SK-N-SH treated with all-trans-retinoic acid at 6 μM for 48 hours (cell line): ENCODE data around the gene CLDND2.

Experiments
- ATAC-seq: fragments of 200-7000 bp; cut with Tn5 transposase; 3 replicates; pipeline ENCODE4 v1.9.1; 2020; ENCODE audit warnings: mild to moderate bottlenecking, moderate library complexity
- ARNTL ChIP-seq: fragments of 450-650 bp; formaldehyde crosslinking; IDR thresholded peaks from 2 replicates; pipeline ENCODE4 v1.5.0; 2020; ENCODE audit warnings: low read depth, mild to moderate bottlenecking, moderate library complexity, borderline replicate concordance
- BACH2 ChIP-seq: fragments of 250-450 bp; sonication (Bioruptor Pico); IDR thresholded peaks from 2 replicates; pipeline ENCODE4 v1.9.0; 2021; ENCODE audit warnings: mild to moderate bottlenecking, borderline replicate concordance
- CSDC2 ChIP-seq: fragments of 250-450 bp; sonication (Bioruptor Pico); IDR thresholded peaks from 2 replicates; pipeline ENCODE4 v1.5.0; 2020; ENCODE audit warnings: mild to moderate bottlenecking, moderate library complexity
- ESRRG ChIP-seq: fragments of 250-450 bp; sonication (Bioruptor Pico); IDR thresholded peaks from 2 replicates; pipeline ENCODE4 v1.6.1; 2021; ENCODE audit warnings: mild to moderate bottlenecking
- GLIS3 ChIP-seq: fragments of 250-450 bp; sonication (Bioruptor Pico); IDR thresholded peaks from 2 replicates; pipeline ENCODE4 v1.5.0; 2020; ENCODE audit warnings: mild to moderate bottlenecking, moderate library complexity
- ISL1 ChIP-seq: fragments of 250-450 bp; sonication (Bioruptor Pico); IDR thresholded peaks from 2 replicates; pipeline ENCODE4 v2.1.2; 2022; ENCODE audit warnings: mild to moderate bottlenecking, moderate library complexity
- OSR1 ChIP-seq: fragments of 250-450 bp; sonication (Bioruptor Pico); IDR thresholded peaks from 2 replicates; pipeline ENCODE4 v1.8.0; 2022; ENCODE audit warnings: moderate library complexity, mild to moderate bottlenecking, inconsistent platforms
- PPARA ChIP-seq: fragments of 250-450 bp; sonication (Bioruptor Pico); IDR thresholded peaks from 2 replicates; pipeline ENCODE4 v1.5.0; 2020; ENCODE audit warnings: mild to moderate bottlenecking, borderline replicate concordance
- RARB ChIP-seq: fragments of 250-450 bp; sonication (Bioruptor Pico); IDR thresholded peaks from 2 replicates; pipeline ENCODE4 v1.8.0; 2021; ENCODE audit warnings: mild to moderate bottlenecking, moderate library complexity
- SNAI2 ChIP-seq: fragments of 250-450 bp; sonication (Bioruptor Pico); IDR thresholded peaks from 2 replicates; pipeline ENCODE4 v1.5.0; 2020; ENCODE audit warnings: mild to moderate bottlenecking, moderate library complexity
- ZC3H10 ChIP-seq: fragments of 250-450 bp; sonication (Bioruptor Pico); IDR thresholded peaks from 2 replicates; pipeline ENCODE4 v1.5.1; 2021; ENCODE audit warnings: mild to moderate bottlenecking, moderate library complexity
- ZFP3 ChIP-seq: fragments of 250-450 bp; sonication (Bioruptor Pico); IDR thresholded peaks from 2 replicates; pipeline ENCODE4 v1.5.0; 2020; ENCODE audit warnings: mild to moderate bottlenecking, moderate library complexity
- ZFP30 ChIP-seq: fragments of 450-650 bp; formaldehyde crosslinking; IDR thresholded peaks from 2 replicates; pipeline ENCODE4 v1.5.0; 2022; ENCODE audit warnings: mild to moderate bottlenecking, moderate library complexity
- ZNF565 ChIP-seq: fragments of 450-650 bp; formaldehyde crosslinking; conservative IDR thresholded peaks from 2 replicates; pipeline ENCODE4 v1.5.0; 2020; ENCODE audit warnings: low read depth, mild to moderate bottlenecking, moderate library complexity
- ZNF70 ChIP-seq: fragments of 450-650 bp; formaldehyde crosslinking; IDR thresholded peaks from 2 replicates; pipeline ENCODE4 v1.5.0; 2020; ENCODE audit warnings: mild to moderate bottlenecking, moderate library complexity
- ZNF8 ChIP-seq: fragments of 450-650 bp; formaldehyde crosslinking; IDR thresholded peaks from 2 replicates; pipeline ENCODE4 v1.5.0; 2020; ENCODE audit warnings: mild to moderate bottlenecking, moderate library complexity
- TF ChIP-seq, protein P1 (sequence below): fragments of 250-450 bp; sonication (Bioruptor Pico); IDR thresholded peaks from 2 replicates; pipeline ENCODE4 v1.8.0; 2020; ENCODE audit warnings: mild to moderate bottlenecking, moderate library complexity, borderline replicate concordance
- TF ChIP-seq, protein P2 (sequence below): fragments of 250-450 bp; sonication (Bioruptor Pico); IDR thresholded peaks from 2 replicates; pipeline ENCODE4 v1.5.1; 2020; ENCODE audit warnings: low read depth, mild to moderate bottlenecking, moderate library complexity

Gene CLDND2

DNA sequence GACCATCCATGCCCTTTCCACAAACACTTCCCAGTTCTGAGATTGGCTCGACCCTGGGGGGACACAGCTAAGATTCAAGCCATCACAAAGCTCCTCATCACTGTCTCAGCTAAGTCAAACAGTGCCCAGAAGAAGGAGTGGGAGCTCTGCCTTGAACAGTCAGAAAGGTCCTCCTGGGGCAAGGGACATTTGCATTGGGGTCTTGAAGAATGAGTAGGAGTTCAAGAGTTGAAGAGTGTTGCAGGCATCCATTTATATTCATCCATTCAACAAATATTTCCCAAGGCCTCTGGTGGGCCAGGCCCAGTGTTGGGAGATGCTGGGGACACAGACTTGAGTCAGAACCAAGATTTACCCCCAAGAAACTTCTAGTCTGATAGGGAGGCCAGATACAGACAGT is 50.8 kb downstream of the CLDND2 start:
- TF ChIP-seq ZFP30 (CRISPR knock-in tag) (no peak), OSR1 (CRISPR knock-in tag) (no peak), ZFP3 (CRISPR knock-in tag) (peak; percentile 85), PPARA (CRISPR knock-in tag) (no peak), ISL1 (no peak), ZNF565 (CRISPR knock-in tag) (no peak)
- TF ChIP-seq, protein P1, sequence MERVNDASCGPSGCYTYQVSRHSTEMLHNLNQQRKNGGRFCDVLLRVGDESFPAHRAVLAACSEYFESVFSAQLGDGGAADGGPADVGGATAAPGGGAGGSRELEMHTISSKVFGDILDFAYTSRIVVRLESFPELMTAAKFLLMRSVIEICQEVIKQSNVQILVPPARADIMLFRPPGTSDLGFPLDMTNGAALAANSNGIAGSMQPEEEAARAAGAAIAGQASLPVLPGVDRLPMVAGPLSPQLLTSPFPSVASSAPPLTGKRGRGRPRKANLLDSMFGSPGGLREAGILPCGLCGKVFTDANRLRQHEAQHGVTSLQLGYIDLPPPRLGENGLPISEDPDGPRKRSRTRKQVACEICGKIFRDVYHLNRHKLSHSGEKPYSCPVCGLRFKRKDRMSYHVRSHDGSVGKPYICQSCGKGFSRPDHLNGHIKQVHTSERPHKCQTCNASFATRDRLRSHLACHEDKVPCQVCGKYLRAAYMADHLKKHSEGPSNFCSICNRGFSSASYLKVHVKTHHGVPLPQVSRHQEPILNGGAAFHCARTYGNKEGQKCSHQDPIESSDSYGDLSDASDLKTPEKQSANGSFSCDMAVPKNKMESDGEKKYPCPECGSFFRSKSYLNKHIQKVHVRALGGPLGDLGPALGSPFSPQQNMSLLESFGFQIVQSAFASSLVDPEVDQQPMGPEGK (CRISPR knock-in tag), result no peak
- ATAC-seq, result no peak

DNA sequence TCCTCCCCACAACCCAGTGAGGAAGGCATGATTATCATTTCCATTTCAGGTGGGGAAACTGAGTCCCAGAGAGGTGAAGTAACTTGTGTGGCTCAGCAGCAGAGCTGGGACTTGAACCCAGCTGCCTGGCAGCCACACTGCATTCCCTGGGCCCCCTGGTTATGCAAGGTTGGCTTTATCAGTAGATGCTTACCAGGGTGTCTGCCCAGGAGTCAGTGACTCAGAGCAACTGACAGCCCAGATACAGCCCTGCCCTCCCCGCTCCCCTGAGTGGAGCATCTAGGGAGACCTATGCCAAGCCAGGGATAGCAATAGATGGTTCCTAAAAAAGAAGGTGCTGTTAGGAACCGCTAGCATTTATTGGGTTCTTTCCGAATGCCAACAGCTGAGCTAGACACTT is 51.4 kb downstream of the CLDND2 start:
- no peak for ATAC-seq
- TF ChIP-seq ZC3H10 (CRISPR knock-in tag) (no peak), ZNF8 (CRISPR knock-in tag) (no peak), PPARA (CRISPR knock-in tag) (no peak), RARB (CRISPR knock-in tag) (no peak), SNAI2 (CRISPR knock-in tag) (no peak), ZNF70 (CRISPR knock-in tag) (no peak), ESRRG (CRISPR knock-in tag) (no peak), GLIS3 (CRISPR knock-in tag) (no peak), CSDC2 (CRISPR knock-in tag) (no peak), ARNTL (CRISPR knock-in tag) (no peak), BACH2 (CRISPR knock-in tag) (no peak), ZFP30 (CRISPR knock-in tag) (no peak)
- TF ChIP-seq, protein P2, sequence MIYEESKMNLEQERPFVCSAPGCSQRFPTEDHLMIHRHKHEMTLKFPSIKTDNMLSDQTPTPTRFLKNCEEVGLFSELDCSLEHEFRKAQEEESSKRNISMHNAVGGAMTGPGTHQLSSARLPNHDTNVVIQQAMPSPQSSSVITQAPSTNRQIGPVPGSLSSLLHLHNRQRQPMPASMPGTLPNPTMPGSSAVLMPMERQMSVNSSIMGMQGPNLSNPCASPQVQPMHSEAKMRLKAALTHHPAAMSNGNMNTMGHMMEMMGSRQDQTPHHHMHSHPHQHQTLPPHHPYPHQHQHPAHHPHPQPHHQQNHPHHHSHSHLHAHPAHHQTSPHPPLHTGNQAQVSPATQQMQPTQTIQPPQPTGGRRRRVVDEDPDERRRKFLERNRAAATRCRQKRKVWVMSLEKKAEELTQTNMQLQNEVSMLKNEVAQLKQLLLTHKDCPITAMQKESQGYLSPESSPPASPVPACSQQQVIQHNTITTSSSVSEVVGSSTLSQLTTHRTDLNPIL, result no peak
